Ascending aorta (tissue), 2 donors: ENCODE results near the gene FRY. TPM values are rescaled to one million over a fixed set of nuclear protein-coding genes. Genes with fewer than 3 reads are reported as not detected.

ENCODE experiments used
- DNase-seq, 2 donors: peaks; one replicate each; pipeline ENCODE4 v3.0.0-alpha.2; 2019; ENCODE audit warnings: low spot score in 2 of 2
- H3K27ac ChIP-seq, 2 donors: fragments of 200-600 bp; sonication (generic); one replicate each; pipeline ENCODE4 v1.5.1; 2016 to 2017; ENCODE audit warnings: mild to moderate bottlenecking in 1 of 2
- H3K27me3 ChIP-seq: fragments of 200-600 bp; sonication (generic); one replicate; pipeline ENCODE4 v1.5.1; 2017
- H3K36me3 ChIP-seq, 2 donors: fragments of 200-600 bp; sonication (generic); one replicate each; pipeline ENCODE4 v1.5.1; 2016
- H3K4me1 ChIP-seq, 2 donors: fragments of 200-600 bp; sonication (generic); one replicate each; pipeline ENCODE4 v1.5.1; 2016 to 2017; ENCODE audit warnings: mild to moderate bottlenecking in 1 of 2
- H3K4me3 ChIP-seq, 2 donors: fragments of 200-600 bp; sonication (generic); one replicate each; pipeline ENCODE4 v1.5.1; 2016 to 2017; ENCODE audit warnings: mild to moderate bottlenecking in 1 of 2
- H3K9me3 ChIP-seq, 2 donors: fragments of 200-600 bp; sonication (generic); one replicate each; pipeline ENCODE4 v1.5.1; 2016
- CTCF ChIP-seq, 3 experiments: fragments of 200-600 bp in 2 of 3; fragments of 450-650 bp in 1 of 3; sonication (generic) in 2 of 3; IDR thresholded peaks; one replicate each; pipeline ENCODE4 v1.5.1; 2016 to 2019; ENCODE audit warnings: antibody characterized with exemption in 3 of 3, mild to moderate bottlenecking in 1 of 3, moderate library complexity in 1 of 3
- intact Hi-C: fragments of 100-400 bp; cut with DNase I; formaldehyde crosslinking; loops from one replicate; pipeline ENCODE4 v1.15.1; 2023
- total RNA-seq: library from RNA; depleted of rRNA; stranded (reverse); fragments of >200 nt; gene quantifications from one replicate; pipeline ENCODE4 v1.1.0, GENCODE V29; 2016

The FRY gene
- total RNA-seq, 1 donor from 2014 or later, result 115 TPM

GRCh38 chr13:32036757-32037156 is 5.2 kb downstream of the FRY start:
- intact Hi-C loops, result loop anchor here (2.0 kb wide), 1 partner anchor 68 kb away; no protein-coding TSS in a partner anchor
- TF ChIP-seq CTCF (IDR thresholded peaks at IDR 0.05), result no peak
- no peak for DNase-seq
- no peaks in the 10 kb centered on the region for H3K9me3 ChIP-seq
- no peaks in the 10 kb centered on the region for H3K27me3 ChIP-seq
- peaks cover 0 to 13% of the 10 kb centered on the region in 2 donors for H3K4me1 ChIP-seq
- peak overlapping the region; percentile 33 to 38 for H3K4me3 ChIP-seq
- no peaks in the 10 kb centered on the region for H3K36me3 ChIP-seq
- H3K27ac ChIP-seq, result peak overlapping the region in 1 of 2 donors; percentile 5

DNA sequence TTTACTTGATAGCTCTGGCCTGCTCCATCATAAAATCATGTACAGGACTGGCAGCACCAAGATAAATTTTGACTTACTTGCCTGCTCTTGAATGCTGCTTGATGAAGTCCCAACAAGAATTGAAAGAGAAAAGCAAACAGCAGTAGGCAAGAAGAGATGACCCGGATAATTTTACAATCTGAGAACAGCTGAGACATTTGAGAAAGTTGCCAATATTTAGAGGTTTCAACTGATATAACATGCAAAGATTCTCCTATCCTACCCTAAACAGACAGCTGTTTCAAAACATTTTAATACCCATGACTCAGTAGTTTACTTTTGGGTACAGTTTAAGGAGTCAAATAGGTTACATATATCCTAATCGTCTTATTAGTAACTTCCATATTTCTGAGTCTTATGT is 5.9 kb downstream of the FRY start:
- H3K27ac ChIP-seq, result no peak overlapping the region
- peak overlapping the region in 1 of 2 donors; percentile 38 for H3K4me3 ChIP-seq
- no peaks in the 10 kb centered on the region for H3K27me3 ChIP-seq
- TF ChIP-seq CTCF (IDR thresholded peaks at IDR 0.05), result no peak
- H3K4me1 ChIP-seq, result peaks cover 0 to 13% of the 10 kb centered on the region in 2 donors
- no peaks in the 10 kb centered on the region for H3K9me3 ChIP-seq
- intact Hi-C loops, result loop anchor here (2.0 kb wide), 1 partner anchor 67 kb away; no protein-coding TSS in a partner anchor
- no peak for DNase-seq
- H3K36me3 ChIP-seq, result no peaks in the 10 kb centered on the region

- no peak for DNase-seq
- Histone ChIP-seq H3K9me3 (no peaks in the 10 kb centered on the region), H3K36me3 (no peaks in the 10 kb centered on the region), H3K27me3 (no peaks in the 10 kb centered on the region), H3K4me1 (peaks cover 0 to 13% of the 10 kb centered on the region in 2 donors), H3K4me3 (no peak overlapping the region), H3K27ac (no peak overlapping the region)
- intact Hi-C loops, result no loop called here
- no peak for TF ChIP-seq CTCF (IDR thresholded peaks at IDR 0.05)
Measured at GRCh38 chr13:32038343-32038742, 6.8 kb downstream of the FRY start.

- no peak for DNase-seq
- intact Hi-C loops, result no loop called here
- Histone ChIP-seq H3K4me3 (no peak overlapping the region), H3K36me3 (no peaks in the 10 kb centered on the region), H3K4me1 (peaks cover 0 to 11% of the 10 kb centered on the region in 2 donors), H3K27ac (no peak overlapping the region), H3K27me3 (no peaks in the 10 kb centered on the region), H3K9me3 (no peaks in the 10 kb centered on the region)
- TF ChIP-seq CTCF (IDR thresholded peaks at IDR 0.05), result no peak
Measured at GRCh38 chr13:32039056-32039455, 7.5 kb downstream of the FRY start.

- intact Hi-C loops, result no loop called here
- TF ChIP-seq CTCF (IDR thresholded peaks at IDR 0.05), result no peak
- H3K9me3 ChIP-seq, result no peaks in the 10 kb centered on the region
Measured at GRCh38 chr13:32039528-32039927, 8.0 kb downstream of the FRY start.

More at GRCh38 chr13:32039528-32039927, 8.0 kb downstream of the FRY start:
- no peaks in the 10 kb centered on the region for H3K27me3 ChIP-seq
- no peak overlapping the region for H3K27ac ChIP-seq
- no peak overlapping the region for H3K4me3 ChIP-seq
- no peak for DNase-seq
- no peaks in the 10 kb centered on the region for H3K36me3 ChIP-seq
- peaks cover 0 to 9% of the 10 kb centered on the region in 2 donors for H3K4me1 ChIP-seq
